AG04450 (cell line): ENCODE results near the gene DPYD. TPM values are rescaled to one million over a fixed set of nuclear protein-coding genes. Genes with fewer than 3 reads are reported as not detected.

Experiments
- CTCF ChIA-PET: fragments of 300-600, 350-600 bp; formaldehyde crosslinking; extraction: SDS; loops from one replicate; lab custom pipeline; 2022; ENCODE audit warnings: antibody characterized with exemption, inconsistent platforms; lab: Charles Lee
- POLR2A ChIA-PET: fragments of 350-600 bp; formaldehyde crosslinking; extraction: SDS; loops from one replicate; lab custom pipeline; 2021; ENCODE audit warnings: antibody characterized with exemption, inconsistent platforms; lab: Yijun Ruan, JAX
- DNase-seq: peaks from one replicate; pipeline ENCODE4 v3.0.0-alpha.2; 2011; ENCODE audit warnings: low read depth, low spot score
- H3K27ac ChIP-seq: one replicate; pipeline ENCODE4 v1.5.1; 2012; ENCODE audit warnings: low read depth, low read length, control low read depth
- H3K27me3 ChIP-seq: one replicate; pipeline ENCODE4 v1.6.0; 2012; ENCODE audit warnings: low read length; ENCODE audit not compliant: control insufficient read depth, insufficient read depth
- H3K4me3 ChIP-seq: 2 replicates; pipeline ENCODE4 v1.5.1; 2011; ENCODE audit warnings: mild to moderate bottlenecking, low read depth, low read length, control low read depth
- H3K9me3 ChIP-seq: 2 replicates; pipeline ENCODE4 v1.5.1; 2012; ENCODE audit warnings: low read length; ENCODE audit not compliant: control insufficient read depth, insufficient read depth
- CTCF ChIP-seq: IDR thresholded peaks from 2 replicates; pipeline ENCODE4 v1.5.1; 2011; ENCODE audit warnings: low read depth, low read length, control low read depth, inconsistent platforms
- polyA plus RNA-seq: library from polyadenylated mRNA; depleted of rRNA; stranded (reverse); fragments of >200 nt; gene quantifications from 2 replicates; pipeline ENCODE4 v1.2.3, GENCODE V29; 2011

DPYD gene
- polyA plus RNA-seq, 1 experiment = 21.4 TPM

- H3K27ac ChIP-seq = peak overlapping the region; percentile 69
- CTCF ChIA-PET = interaction anchor here (0.9 to 1.4 kb wide), 4 partner anchors 9 to 677 kb away, joined by 3 to 4 read pairs (median 3); no protein-coding TSS in a partner anchor
- H3K4me3 ChIP-seq = peak overlapping the region; percentile 97
- no peak for DNase-seq
- no peaks in the 10 kb centered on the region for H3K9me3 ChIP-seq
- H3K27me3 ChIP-seq = no peaks in the 10 kb centered on the region
- POLR2A ChIA-PET = interaction anchor here (2.0 kb wide), 1 partner anchor 13 kb away, joined by 6 read pairs; no protein-coding TSS in a partner anchor
- TF ChIP-seq CTCF = no peak
Measured at GRCh38 chr1:97920276-97920831, 480 bp downstream of the DPYD start.

DNA sequence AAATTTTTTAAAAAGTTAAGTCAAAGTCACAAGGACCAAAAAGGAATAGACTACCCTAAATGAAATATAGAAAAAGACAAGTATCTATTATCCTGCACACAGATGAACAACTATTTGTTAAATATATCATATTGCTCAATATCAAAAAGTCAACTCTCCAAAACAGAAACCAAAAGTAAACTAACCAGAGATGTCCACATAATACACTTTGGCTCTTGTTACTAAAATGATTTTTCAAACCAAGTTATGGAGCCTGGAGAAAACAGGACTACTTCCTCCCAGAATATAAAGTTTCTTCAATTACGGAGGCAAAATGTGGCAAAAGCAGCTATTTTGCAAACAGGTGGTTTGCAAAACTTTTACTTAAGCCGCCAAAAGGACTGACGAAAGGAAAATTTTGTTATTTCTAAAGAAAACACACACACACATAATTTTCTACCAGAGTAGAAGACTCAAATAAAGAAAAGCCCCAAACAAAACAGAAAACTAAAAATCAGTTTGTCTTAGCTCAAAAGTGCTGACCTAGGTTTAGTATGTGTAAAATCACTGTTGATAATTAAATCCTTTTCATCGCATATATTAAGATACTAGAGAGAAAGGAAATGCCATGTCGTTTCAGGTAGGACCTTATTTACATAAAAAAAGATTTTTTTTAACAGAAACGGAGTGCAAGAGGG lies 1.1 kb downstream of the DPYD start:
- ChIA-PET CTCF (interaction anchor here (0.9 to 1.6 kb wide), 4 partner anchors 9 to 676 kb away, joined by 3 to 8 read pairs (median 4); no protein-coding TSS in a partner anchor), POLR2A (interaction anchor here (2.0 kb wide), 1 partner anchor 13 kb away, joined by 6 read pairs; no protein-coding TSS in a partner anchor)
- H3K27me3 ChIP-seq = no peaks in the 10 kb centered on the region
- H3K27ac ChIP-seq = no peak overlapping the region
- peak overlapping the region; percentile 97 for H3K4me3 ChIP-seq
- TF ChIP-seq CTCF = no peak
- DNase-seq = no peak
- no peaks in the 10 kb centered on the region for H3K9me3 ChIP-seq

GRCh38 chr1:97918961-97919360 lies 1.9 kb downstream of the DPYD start:
- Histone ChIP-seq H3K27ac (no peak overlapping the region), H3K4me3 (peak overlapping the region; percentile 97), H3K27me3 (no peaks in the 10 kb centered on the region), H3K9me3 (no peaks in the 10 kb centered on the region)
- ChIA-PET CTCF (interaction anchor here (1.5 to 1.6 kb wide), 2 partner anchors 135 to 549 kb away, joined by 5 to 8 read pairs; no protein-coding TSS in a partner anchor), POLR2A (no interaction called here)
- no peak for TF ChIP-seq CTCF
- no peak for DNase-seq

DNA sequence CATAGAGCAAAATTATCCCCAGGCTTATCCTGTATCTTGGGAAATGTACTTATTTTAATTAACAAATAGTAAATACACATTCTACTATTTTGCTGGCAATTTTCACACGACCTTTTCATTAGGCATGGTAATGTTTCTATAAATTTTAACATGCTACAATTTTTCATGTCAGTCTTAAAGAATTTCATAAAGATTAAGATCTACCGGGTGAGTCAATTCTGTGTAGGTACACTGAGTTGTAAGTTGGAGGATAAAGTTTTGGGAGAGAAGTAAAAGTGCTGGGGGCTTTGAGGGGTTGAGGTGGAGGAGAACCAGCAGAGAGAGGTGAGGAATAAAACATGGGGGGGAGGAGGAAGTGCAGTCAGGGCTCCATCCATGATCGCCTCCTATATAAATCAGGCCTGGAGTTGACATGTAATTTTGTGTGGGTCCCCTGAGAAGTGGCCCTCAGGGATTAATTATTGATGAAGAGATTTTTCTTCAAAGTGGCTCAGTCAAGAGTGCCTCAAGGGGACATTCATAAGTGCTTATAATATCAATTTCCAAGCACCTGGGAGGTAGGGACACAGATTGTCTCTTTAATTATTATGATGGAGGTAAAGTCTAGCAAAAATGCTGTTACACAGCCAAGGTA lies 7.2 kb downstream of the DPYD start:
- Histone ChIP-seq H3K27ac (no peak overlapping the region), H3K27me3 (no peaks in the 10 kb centered on the region), H3K9me3 (no peaks in the 10 kb centered on the region), H3K4me3 (no peak overlapping the region)
- DNase-seq = no peak
- no peak for TF ChIP-seq CTCF
- ChIA-PET POLR2A (no interaction called here), CTCF (no interaction called here)
